Measurements from ENCODE around the gene CCDC88B.

CCDC88B gene

GRCh38 chr11:64384981-64385944 lies 45.3 kb downstream of the CCDC88B start:
- peak; percentile 95 for DNase-seq (ENCODE audit: low spot score)

- DNase-seq (ENCODE audit: low spot score) = no peak
Observed at GRCh38 chr11:64385945-64386704, 46.1 kb downstream of the CCDC88B start.

DNA sequence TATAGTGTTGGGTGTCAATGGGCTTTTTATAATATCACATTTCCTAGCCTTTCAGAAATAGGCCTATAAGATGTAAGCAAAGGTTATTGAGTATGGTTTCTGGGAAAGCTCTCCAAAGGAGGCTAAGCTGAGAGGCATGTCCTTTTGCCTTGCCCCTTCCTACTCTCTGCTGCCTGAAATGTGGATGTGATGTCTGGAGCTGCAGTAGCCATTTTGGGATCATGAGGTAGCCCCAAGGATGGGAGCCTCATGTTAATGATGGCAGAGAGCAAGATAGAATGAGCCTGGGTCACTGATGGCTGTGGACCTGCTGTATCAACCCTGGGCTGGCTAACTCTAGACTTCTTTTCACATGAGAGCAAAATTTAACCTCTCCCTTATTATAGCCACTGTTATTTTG lies 47.9 kb downstream of the CCDC88B start:
- no peak for DNase-seq (ENCODE audit: low spot score)

GRCh38 chr11:64388894-64389293 lies 48.9 kb downstream of the CCDC88B start:
- DNase-seq (ENCODE audit: low spot score) = no peak

- DNase-seq (ENCODE audit: low spot score) = no peak
Observed at GRCh38 chr11:64389851-64390250, 49.8 kb downstream of the CCDC88B start.

GRCh38 chr11:64390558-64390957 lies 50.6 kb downstream of the CCDC88B start:
- no peak for DNase-seq (ENCODE audit: low spot score)

DNA sequence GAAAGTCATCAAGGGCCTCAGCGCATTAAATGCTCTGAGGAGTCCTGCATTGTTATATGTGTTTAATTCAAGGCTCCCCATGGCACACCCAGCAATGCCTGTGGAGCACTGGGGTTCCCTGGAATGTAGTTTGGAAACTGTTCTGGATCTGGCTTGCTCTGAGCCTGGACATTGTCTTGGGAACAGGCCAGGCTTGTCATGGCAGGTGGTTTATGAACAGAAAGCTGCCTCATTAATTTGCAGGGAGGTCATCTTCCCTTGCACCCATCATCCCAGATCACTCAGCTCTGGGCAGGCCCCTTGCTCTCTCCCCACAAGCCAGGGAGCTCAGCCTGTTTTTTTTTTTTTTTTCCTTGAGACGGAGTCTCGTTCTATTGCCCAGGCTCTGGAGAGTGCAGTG lies 51.8 kb downstream of the CCDC88B start:
- DNase-seq (ENCODE audit: low spot score) = peak; percentile 38

DNA sequence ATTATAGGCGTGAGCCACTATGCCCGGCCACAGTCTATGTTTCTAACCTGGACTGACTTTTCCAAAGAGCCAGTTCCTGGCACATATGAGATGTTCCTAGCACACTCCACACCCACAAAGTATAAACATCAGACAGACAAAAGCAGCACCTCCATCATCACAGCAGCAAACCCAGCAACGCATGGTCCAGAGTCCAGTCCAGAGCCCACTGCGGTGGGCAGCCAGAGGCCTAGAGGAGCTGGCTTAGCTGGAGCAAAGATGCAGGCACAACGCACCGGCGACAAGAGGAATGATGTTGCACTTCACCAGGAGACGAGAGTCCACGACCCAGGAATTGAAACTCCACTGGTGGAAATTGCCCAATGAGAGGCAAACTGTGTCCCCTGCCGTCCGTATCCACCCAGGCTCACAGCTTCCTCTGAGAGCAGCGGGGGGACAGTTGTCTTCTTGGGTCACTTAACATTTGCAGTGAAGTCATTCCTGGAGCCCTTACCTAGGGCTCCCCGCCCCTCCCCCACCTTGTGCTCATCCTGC lies 55.6 kb downstream of the CCDC88B start:
- no peak for DNase-seq (ENCODE audit: low spot score)

GRCh38 chr11:64396079-64396591 lies 56.1 kb downstream of the CCDC88B start:
- DNase-seq (ENCODE audit: low spot score) = peak; percentile 55

DNA sequence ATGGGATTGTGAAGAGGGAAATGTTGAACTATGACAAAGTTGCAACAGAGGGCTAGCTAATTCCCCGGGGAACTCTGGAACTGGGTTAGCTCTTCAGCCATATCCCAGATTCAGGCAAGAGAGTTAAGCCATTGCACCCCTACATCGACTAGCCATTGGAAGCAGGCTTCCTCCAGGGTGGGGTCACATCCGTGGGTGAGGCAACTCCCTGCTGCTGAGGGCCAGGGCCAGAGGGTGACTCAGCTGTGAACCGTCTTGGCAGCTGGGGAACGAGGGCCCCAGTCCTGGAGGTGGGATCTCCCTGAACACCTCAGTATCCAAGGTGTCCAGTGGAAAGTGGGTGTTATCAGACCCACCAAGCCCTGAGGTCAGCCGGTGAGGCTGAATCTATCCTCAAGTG lies 60.1 kb downstream of the CCDC88B start:
- no peak for DNase-seq (ENCODE audit: low spot score)

- DNase-seq (ENCODE audit: low spot score) = no peak
Observed at GRCh38 chr11:64400667-64401066, 60.7 kb downstream of the CCDC88B start.

DNA sequence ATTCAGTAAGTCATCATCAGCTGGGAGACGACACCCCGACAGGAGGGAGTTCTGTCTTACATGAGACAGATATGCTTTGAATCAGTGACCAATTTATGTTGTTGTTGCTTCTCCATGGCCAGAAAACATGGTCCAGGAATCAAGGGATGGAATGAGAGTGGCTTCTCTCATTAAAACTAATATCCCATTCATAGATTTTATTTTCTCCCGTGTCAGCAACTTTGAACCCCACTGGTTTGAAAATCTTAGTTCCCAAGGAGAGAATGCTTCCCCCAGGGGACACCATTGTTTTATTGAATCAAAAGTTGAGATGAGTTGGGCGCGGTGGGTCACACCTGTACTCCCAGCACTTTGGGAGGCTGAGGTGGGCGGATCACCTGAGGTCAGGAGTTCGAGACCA lies 61.8 kb downstream of the CCDC88B start:
- no peak for DNase-seq (ENCODE audit: low spot score)

DNA sequence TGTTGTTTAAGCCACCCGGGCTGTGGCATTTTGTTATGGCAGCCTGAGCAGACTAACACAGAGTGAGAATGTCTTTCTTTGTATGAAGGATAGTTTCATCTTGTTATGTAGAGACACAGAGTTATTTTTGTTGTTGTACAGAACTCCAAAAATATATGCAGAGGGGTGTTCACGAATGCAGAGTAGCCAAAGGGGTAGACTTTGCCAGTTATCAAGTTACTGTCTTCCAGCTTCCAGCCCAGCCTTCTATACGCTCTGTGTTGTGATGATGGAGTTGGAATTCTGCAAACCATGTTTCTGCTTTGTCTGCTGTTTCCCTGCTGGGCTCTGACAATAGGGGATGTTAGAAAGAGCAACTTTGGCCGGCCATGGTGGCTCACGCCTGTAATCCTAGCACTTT lies 63.1 kb downstream of the CCDC88B start:
- no peak for DNase-seq (ENCODE audit: low spot score)

GRCh38 chr11:64406221-64406946 lies 66.4 kb downstream of the CCDC88B start:
- peak; percentile 82 for DNase-seq (ENCODE audit: low spot score)

Data from cerebellar cortex (tissue), 1 donor.